Liver (tissue), 3 donors: ENCODE measurements around the gene EEA1.

Experiments used
- CTCF ChIP-seq: fragments of 150-350 bp; IDR thresholded peaks from 2 replicates; pipeline ENCODE4 v1.5.1; 2017; ENCODE audit warnings: improper control_type of control experiment, low read depth, low read length; ENCODE audit not compliant: missing input control
- EGR1 ChIP-seq, 2 donors: IDR thresholded peaks; 2 replicates each; pipeline ENCODE4 v1.6.1; 2016 to 2018; ENCODE audit warnings: antibody characterized with exemption in 2 of 2, low read depth in 2 of 2
- FOXA1 ChIP-seq: IDR thresholded peaks from 2 replicates; pipeline ENCODE4 v1.6.1; 2016; ENCODE audit warnings: antibody characterized with exemption
- JUND ChIP-seq, 2 donors: IDR thresholded peaks; 2 replicates each; pipeline ENCODE4 v1.6.1; 2016; ENCODE audit warnings: antibody characterized with exemption in 2 of 2
- MAX ChIP-seq: IDR thresholded peaks from 2 replicates; pipeline ENCODE4 v1.6.1; 2016; ENCODE audit warnings: antibody characterized with exemption
- RAD21 ChIP-seq, 2 donors: IDR thresholded peaks; 2 replicates each; pipeline ENCODE4 v1.6.1; 2016; ENCODE audit warnings: antibody characterized with exemption in 2 of 2, mild to moderate bottlenecking in 2 of 2
- SP1 ChIP-seq: IDR thresholded peaks from 2 replicates; pipeline ENCODE4 v1.6.1; 2018; ENCODE audit warnings: antibody characterized with exemption, mild to moderate bottlenecking
- TAF1 ChIP-seq: conservative IDR thresholded peaks from 2 replicates; pipeline ENCODE4 v1.6.1; 2016; ENCODE audit warnings: antibody characterized with exemption, mild to moderate bottlenecking
- ZBTB33 ChIP-seq: IDR thresholded peaks from 2 replicates; pipeline ENCODE4 v1.6.1; 2016; ENCODE audit warnings: antibody characterized with exemption
- donor health status: healthy.
- donor health status: healthy.

DNA sequence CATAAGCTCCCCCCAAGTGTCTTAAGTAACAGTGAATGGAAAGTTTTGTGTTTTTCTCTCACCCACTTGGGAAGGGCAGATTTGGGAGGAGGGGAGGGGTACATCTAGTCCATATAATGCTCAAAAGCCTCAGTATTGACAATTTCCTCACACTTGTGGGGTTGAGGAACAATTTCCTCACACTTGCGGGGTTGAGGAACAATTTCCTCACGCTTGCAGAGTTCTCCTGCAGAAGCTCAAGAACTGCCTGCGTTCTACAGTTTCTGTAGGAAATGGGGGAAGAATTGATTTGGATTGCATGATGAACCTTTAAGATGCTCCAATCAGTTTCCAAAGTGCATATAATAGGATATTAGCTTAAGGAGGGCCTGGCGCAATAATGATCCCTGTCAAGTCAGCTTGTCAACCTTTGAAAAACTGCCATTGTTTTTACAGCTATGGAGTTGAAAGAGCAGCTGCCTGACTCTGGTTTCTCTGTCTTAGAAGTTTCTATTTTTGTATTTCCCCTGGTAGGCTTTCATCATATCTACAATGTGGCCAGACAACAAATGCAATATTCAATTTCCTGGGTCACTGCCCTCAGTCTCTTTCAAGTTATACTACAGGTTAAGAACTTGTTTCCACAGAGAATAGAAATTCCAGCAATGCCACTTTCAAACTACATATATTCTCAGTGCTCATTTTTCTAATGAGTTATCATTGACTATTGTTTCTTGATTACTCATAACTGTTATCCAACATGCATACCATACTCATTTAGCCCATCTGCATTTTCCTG, 159.8 kb downstream of the EEA1 start:
- TF ChIP-seq CTCF = no peak
- TF ChIP-seq MAX = no peak
- no peak for TF ChIP-seq RAD21 (IDR thresholded peaks at IDR 0.05)
- TF ChIP-seq SP1 = peak; percentile 13
- no peak for TF ChIP-seq ZBTB33
- no peak for TF ChIP-seq TAF1
- TF ChIP-seq FOXA1 = no peak
- no peak for TF ChIP-seq JUND (IDR thresholded peaks at IDR 0.05)
- TF ChIP-seq EGR1 (IDR thresholded peaks at IDR 0.05; ENCODE audit: low read depth in 2 of 2) = no peak
